SJCRH30 (cell line): Measurements from ENCODE around the gene CTDNEP1. TPM values are rescaled to one million over a fixed set of nuclear protein-coding genes. Genes with fewer than 3 reads are reported as not detected.

ENCODE experiments used
- DNase-seq, 2 experiments: peaks; one replicate each; pipeline ENCODE4 v3.0.0-alpha.2; 2015 to 2020
- H3K27ac ChIP-seq: fragments of 250-450 bp; sonication (Bioruptor Pico); 2 replicates; pipeline ENCODE4 v1.5.1; 2020; ENCODE audit warnings: mild to moderate bottlenecking, moderate library complexity
- H3K27me3 ChIP-seq: fragments of 250-450 bp; sonication (Bioruptor Pico); 2 replicates; pipeline ENCODE4 v1.5.1; 2020; ENCODE audit warnings: mild to moderate bottlenecking, moderate library complexity
- H3K36me3 ChIP-seq: fragments of 250-450 bp; sonication (Bioruptor Pico); 2 replicates; pipeline ENCODE4 v1.5.1; 2020; ENCODE audit warnings: mild to moderate bottlenecking, moderate library complexity
- H3K4me1 ChIP-seq: fragments of 250-450 bp; sonication (Bioruptor Pico); 2 replicates; pipeline ENCODE4 v1.5.1; 2020; ENCODE audit warnings: mild to moderate bottlenecking, moderate library complexity
- H3K4me3 ChIP-seq: fragments of 250-450 bp; sonication (Bioruptor Pico); 2 replicates; pipeline ENCODE4 v1.5.1; 2020; ENCODE audit warnings: mild to moderate bottlenecking, moderate library complexity
- H3K9me3 ChIP-seq: fragments of 250-450 bp; sonication (Bioruptor Pico); replicated peaks from 2 replicates; pipeline ENCODE4 v1.5.1; 2020; ENCODE audit warnings: mild to moderate bottlenecking, moderate library complexity
- total RNA-seq: library from RNA; depleted of rRNA; stranded (reverse); fragments of >200 nt; shearing (Covaris generic); gene quantifications from 2 replicates; pipeline ENCODE4 v1.2.3, GENCODE V29; 2014

CTDNEP1 gene
- total RNA-seq, 1 experiment from 2014 or later: 36.9 TPM

GRCh38 chr17:7235693-7236665, 15.6 kb downstream of the CTDNEP1 start:
- no peak for DNase-seq
- no peaks in the 10 kb centered on the region for H3K9me3 ChIP-seq
- H3K27me3 ChIP-seq: no peaks in the 10 kb centered on the region
- H3K4me1 ChIP-seq: 0 out of 2 replicates have a peak, but pooled peaks cover 4% of the 10 kb centered on the region
- H3K4me3 ChIP-seq: no peak overlapping the region
- peaks cover 11% of the 10 kb centered on the region; the same call in 1 of the 2 replicates for H3K36me3 ChIP-seq
- H3K27ac ChIP-seq: no peak overlapping the region

GRCh38 chr17:7234083-7234951, 17.2 kb downstream of the CTDNEP1 start, which contains the start of gene DVL2:
Gene DVL2 (minus strand): TSS chr17:7234517. CDS start chr17:7234262, 255 bp downstream.
- Histone ChIP-seq H3K9me3 (no peaks in the 10 kb centered on the region), H3K4me3 (peak within 1 kb of the TSS; percentile 74), H3K27ac (peak within 1 kb of the TSS; percentile 70), H3K27me3 (no peaks in the 10 kb centered on the region), H3K4me1 (no peaks in the 10 kb centered on the region), H3K36me3 (peaks cover 11% of the 10 kb centered on the region; the same call in 1 of the 2 replicates)
- peak; percentile 91 to 92 for DNase-seq

GRCh38 chr17:7233701-7234082, 17.8 kb downstream of the CTDNEP1 start:
- Histone ChIP-seq H3K36me3 (peaks cover 11% of the 10 kb centered on the region; the same call in 1 of the 2 replicates), H3K27ac (peak overlapping the region; percentile 70), H3K27me3 (no peaks in the 10 kb centered on the region), H3K4me1 (no peaks in the 10 kb centered on the region), H3K4me3 (peak overlapping the region; percentile 74), H3K9me3 (no peaks in the 10 kb centered on the region)
- DNase-seq: peak in 1 of 2 experiments; percentile 37

GRCh38 chr17:7232114-7232513, 19.4 kb downstream of the CTDNEP1 start:
- Histone ChIP-seq H3K36me3 (peaks cover 10% of the 10 kb centered on the region; the same call in 1 of the 2 replicates), H3K27me3 (no peaks in the 10 kb centered on the region), H3K4me3 (0 out of 2 replicates have a peak overlapping the region, but pooled peaks have one; percentile 74), H3K27ac (no peak overlapping the region), H3K4me1 (no peaks in the 10 kb centered on the region), H3K9me3 (no peaks in the 10 kb centered on the region)
- no peak for DNase-seq

- H3K36me3 ChIP-seq: no peaks in the 10 kb centered on the region; the same call in 1 of the 2 replicates
Measured at GRCh38 chr17:7229504-7229903, 22.0 kb downstream of the CTDNEP1 start.

GRCh38 chr17:7228920-7229319, 22.6 kb downstream of the CTDNEP1 start:
- H3K36me3 ChIP-seq: no peaks in the 10 kb centered on the region; the same call in 1 of the 2 replicates
- H3K4me1 ChIP-seq: no peaks in the 10 kb centered on the region
- H3K27ac ChIP-seq: no peak overlapping the region
- no peak for DNase-seq
- no peaks in the 10 kb centered on the region for H3K27me3 ChIP-seq
- no peaks in the 10 kb centered on the region for H3K9me3 ChIP-seq
- H3K4me3 ChIP-seq: no peak overlapping the region

More at GRCh38 chr17:7229504-7229903, 22.0 kb downstream of the CTDNEP1 start:
- Histone ChIP-seq H3K4me1 (no peaks in the 10 kb centered on the region), H3K4me3 (no peak overlapping the region), H3K27ac (no peak overlapping the region), H3K27me3 (no peaks in the 10 kb centered on the region), H3K9me3 (no peaks in the 10 kb centered on the region)
- DNase-seq: no peak

GRCh38 chr17:7226721-7227710, 24.5 kb downstream of the CTDNEP1 start:
- DNase-seq: no peak
- H3K9me3 ChIP-seq: no peaks in the 10 kb centered on the region
- H3K36me3 ChIP-seq: peaks cover 7% of the 10 kb centered on the region; the same call in 1 of the 2 replicates
- H3K4me3 ChIP-seq: no peak overlapping the region
- no peaks in the 10 kb centered on the region for H3K4me1 ChIP-seq
- H3K27ac ChIP-seq: no peak overlapping the region
- H3K27me3 ChIP-seq: no peaks in the 10 kb centered on the region

- no peak overlapping the region for H3K4me3 ChIP-seq
- no peaks in the 10 kb centered on the region for H3K4me1 ChIP-seq
- peaks cover 7% of the 10 kb centered on the region; the same call in 1 of the 2 replicates for H3K36me3 ChIP-seq
- no peaks in the 10 kb centered on the region for H3K27me3 ChIP-seq
- no peak overlapping the region for H3K27ac ChIP-seq
- H3K9me3 ChIP-seq: no peaks in the 10 kb centered on the region
- no peak for DNase-seq
Measured at GRCh38 chr17:7225711-7226331, 25.7 kb downstream of the CTDNEP1 start.

GRCh38 chr17:7224661-7225111, 26.8 kb downstream of the CTDNEP1 start:
- no peak overlapping the region for H3K27ac ChIP-seq
- H3K4me3 ChIP-seq: no peak overlapping the region
- no peaks in the 10 kb centered on the region for H3K27me3 ChIP-seq
- DNase-seq: no peak
- H3K9me3 ChIP-seq: no peaks in the 10 kb centered on the region
- peaks cover 7% of the 10 kb centered on the region; the same call in 1 of the 2 replicates for H3K36me3 ChIP-seq
- H3K4me1 ChIP-seq: no peaks in the 10 kb centered on the region

GRCh38 chr17:7224110-7224509, 27.4 kb downstream of the CTDNEP1 start:
- H3K9me3 ChIP-seq: no peaks in the 10 kb centered on the region
- DNase-seq: no peak
- peaks cover 5% of the 10 kb centered on the region for H3K4me1 ChIP-seq
- peaks cover 7% of the 10 kb centered on the region; the same call in 1 of the 2 replicates for H3K36me3 ChIP-seq
- H3K4me3 ChIP-seq: no peak overlapping the region
- no peaks in the 10 kb centered on the region for H3K27me3 ChIP-seq
- no peak overlapping the region for H3K27ac ChIP-seq

- H3K27me3 ChIP-seq: no peaks in the 10 kb centered on the region
- no peaks in the 10 kb centered on the region for H3K9me3 ChIP-seq
- no peak overlapping the region for H3K4me3 ChIP-seq
- peaks cover 7% of the 10 kb centered on the region; the same call in 1 of the 2 replicates for H3K36me3 ChIP-seq
- peaks cover 12% of the 10 kb centered on the region for H3K4me1 ChIP-seq
- DNase-seq: no peak
- no peak overlapping the region for H3K27ac ChIP-seq
Measured at GRCh38 chr17:7223375-7223774, 28.2 kb downstream of the CTDNEP1 start.

- H3K4me1 ChIP-seq: peaks cover 17% of the 10 kb centered on the region
Measured at GRCh38 chr17:7222972-7223292, 28.6 kb downstream of the CTDNEP1 start.

More at GRCh38 chr17:7222972-7223292, 28.6 kb downstream of the CTDNEP1 start:
- no peak overlapping the region for H3K27ac ChIP-seq
- H3K4me3 ChIP-seq: no peak overlapping the region
- H3K9me3 ChIP-seq: no peaks in the 10 kb centered on the region
- no peaks in the 10 kb centered on the region for H3K27me3 ChIP-seq
- DNase-seq: no peak
- H3K36me3 ChIP-seq: peaks cover 7% of the 10 kb centered on the region; the same call in 1 of the 2 replicates
